NCI-H2107 treated with DMSO at 0.1 percent for 48 hours (cell line): ENCODE measurements around the gene SKAP2.

Source experiments
- DNase-seq: peaks from one replicate; lab custom pipeline; 2025; ENCODE audit not compliant: unreplicated experiment; lab: John Stamatoyannopoulos, UW

The SKAP2 gene

DNA sequence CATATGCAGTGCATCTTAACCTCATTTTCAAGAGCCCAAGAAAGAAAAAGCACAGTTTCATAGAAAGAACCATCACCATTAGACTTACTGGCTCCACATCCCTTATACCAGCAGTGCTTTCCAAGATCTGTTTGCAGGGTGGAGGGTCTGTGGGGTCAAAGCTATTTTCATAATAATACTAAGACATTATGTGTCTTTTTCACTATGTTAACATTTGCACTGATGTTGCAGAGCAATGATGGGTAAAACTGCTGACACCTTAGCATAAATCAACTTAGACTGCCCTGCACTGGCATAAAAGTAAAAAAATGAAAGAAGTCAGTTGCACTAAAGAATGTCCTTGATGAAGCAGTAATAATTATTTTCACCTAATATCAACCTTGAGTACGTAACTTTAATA lies 166.2 kb downstream of the SKAP2 start:
- no peak for DNase-seq

GRCh38 chr7:26696978-26697377 lies 167.4 kb downstream of the SKAP2 start:
- no peak for DNase-seq

DNA sequence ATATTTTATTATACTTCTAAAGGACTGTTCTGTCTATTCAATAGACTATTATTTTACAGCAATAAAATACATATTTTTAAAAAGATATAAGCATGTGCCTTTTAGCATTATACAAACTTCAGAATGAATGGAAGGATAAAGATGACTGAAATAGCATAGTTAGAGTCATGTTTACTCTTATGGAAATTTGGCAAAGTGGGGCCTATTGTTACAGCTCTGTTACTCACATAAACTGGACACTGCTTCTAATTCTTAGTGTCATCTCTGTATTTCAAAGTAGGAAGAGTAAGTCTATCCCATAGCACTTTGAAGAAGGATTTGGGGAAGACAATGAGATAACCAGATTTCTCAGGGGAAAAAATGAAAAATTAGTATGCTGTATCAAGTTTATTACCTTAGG lies 168.2 kb downstream of the SKAP2 start:
- DNase-seq, result no peak

- DNase-seq, result no peak
Measured at GRCh38 chr7:26694713-26695112, 169.7 kb downstream of the SKAP2 start.

GRCh38 chr7:26694141-26694540 lies 170.2 kb downstream of the SKAP2 start:
- no peak for DNase-seq

DNA sequence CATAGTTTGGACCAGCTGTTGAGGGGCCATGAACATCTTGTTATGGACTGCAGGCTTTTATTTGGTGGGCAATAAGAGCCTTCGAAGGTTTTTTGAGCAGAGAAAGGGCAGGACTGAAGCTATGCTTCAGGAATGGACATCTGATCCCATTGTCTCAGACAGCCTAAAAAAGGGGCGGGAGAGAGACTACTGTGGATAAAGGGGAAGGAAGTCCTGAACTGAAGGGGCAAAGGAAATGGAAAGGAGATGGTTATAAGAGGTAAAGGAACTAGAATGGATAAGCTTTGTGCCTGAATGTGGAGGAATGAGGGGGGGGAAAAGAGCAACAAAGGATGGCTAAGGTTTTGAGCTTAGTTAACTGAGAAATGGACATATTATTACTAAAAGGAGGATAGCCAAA lies 172.5 kb downstream of the SKAP2 start:
- DNase-seq, result no peak

DNA sequence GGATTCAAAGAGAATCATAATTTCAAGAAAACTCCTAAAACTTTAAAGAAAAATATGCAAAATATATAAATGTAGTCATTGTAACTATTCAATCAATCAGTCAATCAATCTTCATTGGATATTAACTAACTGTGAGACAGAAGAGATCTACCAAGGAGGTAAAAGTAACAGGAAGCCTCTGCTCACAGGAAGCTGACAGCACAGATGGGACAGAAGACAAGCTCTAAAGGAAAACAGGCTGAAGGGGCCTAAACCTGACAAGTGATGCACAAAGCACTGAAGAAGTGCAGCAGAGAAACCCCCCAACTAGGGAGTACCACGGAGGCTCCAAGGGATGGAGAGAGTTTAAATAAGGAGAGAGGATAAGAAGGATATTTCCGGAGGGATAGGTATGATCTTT lies 173.0 kb downstream of the SKAP2 start:
- no peak for DNase-seq

- no peak for DNase-seq
Measured at GRCh38 chr7:26690135-26690805, 174.1 kb downstream of the SKAP2 start.

DNA sequence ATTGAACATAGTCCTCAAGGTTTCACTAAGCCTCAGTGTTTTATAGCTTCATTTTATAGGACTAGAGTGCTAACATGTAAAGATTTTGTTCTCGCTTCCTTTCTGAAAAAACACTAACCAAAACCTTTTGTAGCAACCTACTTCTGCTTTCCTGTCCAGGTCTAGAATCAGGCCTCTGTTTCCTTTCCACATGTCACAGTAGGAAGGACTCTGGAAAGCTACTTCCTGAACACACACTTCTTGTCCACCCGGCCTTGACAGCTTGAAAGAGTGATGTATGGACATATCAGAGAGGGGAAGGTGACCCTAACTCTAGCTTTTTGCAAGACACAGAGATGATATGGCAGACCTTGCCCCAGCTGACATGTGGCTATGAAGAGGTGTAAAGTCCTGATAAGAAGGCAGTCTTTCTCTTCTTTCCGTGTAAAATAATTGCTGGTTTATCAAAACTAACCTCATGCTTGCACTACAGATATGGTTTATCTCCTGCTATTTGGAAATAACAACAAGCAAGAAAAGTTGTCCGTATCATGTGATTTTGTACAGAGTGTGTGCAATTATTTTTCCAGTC lies 175.4 kb downstream of the SKAP2 start:
- DNase-seq, result no peak

DNA sequence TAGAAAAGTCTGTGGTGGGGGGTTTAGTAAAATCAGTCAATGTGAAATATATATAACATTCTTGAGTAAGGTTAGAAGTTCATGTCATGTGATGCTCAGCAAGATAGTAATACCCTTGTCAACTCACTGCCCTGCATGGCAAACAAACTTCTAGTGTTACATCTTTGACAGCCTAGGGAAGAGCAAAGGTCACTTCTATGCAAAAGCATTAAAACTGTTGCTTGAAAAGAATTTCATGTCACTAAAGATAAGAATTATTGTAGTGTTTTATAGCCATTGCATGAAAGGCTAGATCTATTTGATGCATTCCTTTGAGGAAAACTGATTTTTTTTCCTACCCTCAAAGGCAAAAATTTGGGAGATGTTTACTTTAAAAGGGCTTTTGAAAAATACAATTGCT lies 176.0 kb downstream of the SKAP2 start:
- DNase-seq, result no peak

- DNase-seq, result no peak
Measured at GRCh38 chr7:26687032-26687431, 177.4 kb downstream of the SKAP2 start.

DNA sequence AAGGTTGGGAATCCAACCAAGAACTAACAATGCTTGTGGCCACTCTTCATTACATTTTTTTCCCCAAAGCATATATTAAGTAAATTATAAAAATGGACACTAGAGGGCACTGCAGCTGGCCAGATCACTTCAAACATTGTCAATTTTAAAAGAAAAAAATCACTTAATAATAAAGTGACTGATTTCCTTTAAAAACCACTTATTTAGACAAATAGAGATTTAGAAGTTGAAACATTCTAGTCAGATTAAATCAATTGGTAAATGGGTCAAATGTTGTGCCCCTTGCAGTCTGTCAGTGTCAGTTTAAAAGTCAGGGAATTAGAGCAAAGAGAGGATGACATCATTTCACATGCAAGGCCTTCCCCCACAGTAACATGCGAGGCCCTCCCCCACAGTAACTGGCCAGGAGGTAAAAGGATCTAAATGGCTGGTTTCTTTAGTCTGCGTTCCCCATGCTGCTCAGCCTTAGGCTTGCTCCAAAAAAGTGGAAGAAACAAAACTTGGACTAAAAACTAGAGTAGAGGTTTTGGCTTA lies 177.9 kb downstream of the SKAP2 start:
- peak; percentile 41 for DNase-seq

GRCh38 chr7:26685606-26686005 lies 178.8 kb downstream of the SKAP2 start:
- no peak for DNase-seq

GRCh38 chr7:26684447-26684846 lies 179.9 kb downstream of the SKAP2 start:
- no peak for DNase-seq

DNA sequence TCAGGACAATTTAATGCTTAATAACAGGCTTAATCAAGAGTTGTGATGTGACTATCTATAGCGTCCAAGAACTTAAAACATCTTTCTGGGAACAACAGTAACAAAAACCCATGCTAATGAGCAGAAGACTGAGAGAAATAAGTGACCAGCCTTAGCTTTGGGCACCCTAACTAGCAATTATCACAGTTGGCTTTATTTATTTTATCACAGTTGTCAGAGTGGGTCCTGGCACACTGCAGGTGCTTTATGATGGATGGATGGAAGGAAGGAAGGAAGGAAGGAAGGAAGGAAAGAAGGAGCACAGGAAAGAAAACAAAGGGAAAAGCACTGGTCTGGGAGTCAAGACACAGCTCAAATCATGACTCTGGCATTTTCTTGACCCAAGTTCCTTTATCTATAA lies 181.1 kb downstream of the SKAP2 start:
- DNase-seq, result no peak

DNA sequence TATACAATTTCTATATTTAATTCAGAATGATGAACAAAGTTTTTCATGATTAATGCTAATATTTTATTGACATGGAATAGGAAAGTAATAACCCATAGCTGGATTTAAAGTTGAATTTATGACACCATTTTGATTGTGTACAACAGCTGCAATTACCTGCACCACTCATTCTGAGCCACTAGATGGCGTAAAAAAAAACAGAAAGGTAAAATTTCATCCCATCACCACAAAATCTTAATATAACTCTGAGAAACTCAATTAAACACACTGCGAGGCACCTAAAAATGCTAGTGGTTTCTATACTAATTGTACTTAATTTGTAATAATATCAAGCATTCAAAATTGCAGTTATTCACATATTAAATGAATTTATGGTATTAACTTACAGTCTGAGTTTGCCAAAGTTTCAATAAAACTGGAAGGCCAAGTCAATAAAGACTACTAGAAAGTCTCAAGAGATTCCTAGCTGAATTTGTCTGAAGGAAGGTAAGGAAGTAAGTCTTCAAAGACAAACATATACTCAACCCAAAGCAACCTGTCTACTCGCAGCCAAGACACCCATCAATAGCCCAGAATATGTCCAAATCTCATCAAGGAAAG lies 182.5 kb downstream of the SKAP2 start:
- DNase-seq, result peak; percentile 15

GRCh38 chr7:26680587-26680986 lies 183.8 kb downstream of the SKAP2 start:
- DNase-seq, result no peak

GRCh38 chr7:26675143-26675887 lies 189.1 kb downstream of the SKAP2 start:
- no peak for DNase-seq

GRCh38 chr7:26673858-26674257 lies 190.5 kb downstream of the SKAP2 start:
- no peak for DNase-seq

GRCh38 chr7:26673271-26673670 lies 191.1 kb downstream of the SKAP2 start:
- no peak for DNase-seq

DNA sequence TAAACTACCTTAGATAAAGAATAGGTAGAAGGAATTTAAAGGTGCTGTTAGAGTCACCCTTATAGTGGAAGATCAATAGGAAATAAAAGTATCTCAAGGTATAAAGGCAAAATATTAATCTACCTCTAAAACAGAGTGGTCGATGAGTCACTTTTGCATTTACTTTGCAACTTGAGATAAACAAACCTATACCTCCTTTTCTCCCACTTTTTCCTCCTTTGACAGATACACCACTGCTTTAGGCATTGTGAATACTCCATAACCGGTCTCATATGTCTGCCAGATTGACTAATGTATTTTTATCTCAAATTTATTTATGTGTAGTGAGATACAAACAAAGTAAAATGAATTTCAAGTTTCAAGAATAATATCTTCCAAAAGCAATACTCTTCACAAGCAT lies 193.5 kb downstream of the SKAP2 start:
- no peak for DNase-seq

DNA sequence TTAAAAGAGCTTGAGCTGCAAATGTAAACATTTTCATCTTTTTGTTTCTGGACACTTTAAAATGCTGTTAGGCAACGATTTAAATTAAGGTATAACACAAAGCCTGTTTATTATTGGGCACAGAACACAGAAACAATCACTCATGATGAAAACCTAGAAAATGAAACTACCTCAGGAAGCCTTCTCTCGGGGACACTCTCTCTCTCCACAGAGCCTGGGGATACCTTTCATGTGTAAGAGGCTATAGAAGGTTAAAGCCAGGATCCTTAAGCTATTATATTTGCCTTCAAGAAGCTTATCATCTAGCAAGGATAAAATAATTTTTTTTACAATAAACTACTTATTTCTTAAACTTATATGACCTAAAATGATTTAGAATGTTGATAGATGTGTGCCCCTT lies 194.1 kb downstream of the SKAP2 start:
- peak; percentile 75 for DNase-seq
